B cell (primary cell): ENCODE data around the gene AGPAT3. TPM values are rescaled to one million over a fixed set of nuclear protein-coding genes. Genes with fewer than 3 reads are reported as not detected.

Experiments
- ATAC-seq: fragments of 200-7000 bp; cut with Tn5 transposase; one replicate; pipeline ENCODE4 v1.10.0; 2021; ENCODE audit warnings: low read depth, mild to moderate bottlenecking, moderate number of reproducible peaks, moderate library complexity
- CTCF ChIA-PET: fragments of 350-600 bp; sonication (Branson Sonifier 250); formaldehyde crosslinking; loops from one replicate; lab custom pipeline; 2021; ENCODE audit warnings: antibody characterized with exemption, inconsistent platforms; lab: Charles Lee
- POLR2A ChIA-PET: fragments of 350-600 bp; sonication (Branson Sonifier 250); formaldehyde crosslinking; loops from one replicate; lab custom pipeline; 2021; ENCODE audit warnings: antibody characterized with exemption; lab: Charles Lee
- DNase-seq: peaks from one replicate; pipeline ENCODE4 v3.0.0; 2013
- H2AFZ ChIP-seq: 2 replicates; pipeline ENCODE4 v1.6.1; 2012; ENCODE audit warnings: mild to moderate bottlenecking, low read depth, low read length; ENCODE audit not compliant: insufficient read depth, poor library complexity, severe bottlenecking
- H3K27ac ChIP-seq, 2 donors: 1 replicate in 1 of 2; 2 replicates in 1 of 2; pipeline ENCODE4 v1.5.1; 2012 to 2013; ENCODE audit warnings: low read length in 2 of 2, mild to moderate bottlenecking in 2 of 2, moderate library complexity in 1 of 2
- H3K27me3 ChIP-seq, 4 experiments: fragments of 200-600 bp in 1 of 4; sonication (generic) in 1 of 4; replicated peaks in 1 of 4; 1 replicate in 2 of 4; 2 replicates in 2 of 4; pipeline versions ENCODE4 v1.6.1 to v1.7.0; 2013 to 2016; ENCODE audit warnings: low read length in 3 of 4, mild to moderate bottlenecking in 2 of 4, mixed read lengths in 1 of 4, moderate library complexity in 1 of 4; ENCODE audit not compliant: insufficient read depth in 4 of 4, control insufficient read depth in 3 of 4; ENCODE audit errors: control extremely low read depth in 1 of 4
- H3K36me3 ChIP-seq, 2 experiments: replicated peaks in 1 of 2; 1 replicate in 1 of 2; 2 replicates in 1 of 2; pipeline versions ENCODE4 v1.6.1 to v1.7.1; 2013; ENCODE audit warnings: low read length in 1 of 2; ENCODE audit not compliant: insufficient read depth in 2 of 2, control insufficient read depth in 1 of 2; ENCODE audit errors: control extremely low read depth in 1 of 2, extremely low read depth in 1 of 2
- H3K4me1 ChIP-seq, 2 donors: fragments of 200-600 bp in 1 of 2; sonication (generic) in 1 of 2; 1 replicate in 1 of 2; 2 replicates in 1 of 2; pipeline versions ENCODE4 v1.5.1 to v1.6.1; 2013 to 2017; ENCODE audit warnings: low read length in 2 of 2; ENCODE audit not compliant: control insufficient read depth in 2 of 2, insufficient read depth in 2 of 2
- H3K4me2 ChIP-seq: replicated peaks from 2 replicates; pipeline ENCODE3; 2012; ENCODE audit warnings: mild to moderate bottlenecking, low read depth, low read length; ENCODE audit not compliant: poor library complexity, severe bottlenecking
- H3K4me3 ChIP-seq, 5 experiments: fragments of 200-600 bp in 1 of 5; sonication (generic) in 1 of 5; 1 replicate in 3 of 5; 2 replicates in 2 of 5; pipeline versions ENCODE4 v1.5.1 to v1.7.0; 2011 to 2016; ENCODE audit warnings: low read length in 4 of 5, mild to moderate bottlenecking in 4 of 5, low read depth in 2 of 5, control low read depth in 1 of 5, moderate library complexity in 1 of 5; ENCODE audit not compliant: insufficient read depth in 1 of 5; ENCODE audit errors: control extremely low read depth in 1 of 5, extremely low read depth in 1 of 5
- H3K79me2 ChIP-seq: fragments of 200-600 bp; sonication (generic); one replicate; pipeline ENCODE4 v1.6.0; 2016; ENCODE audit warnings: low read length; ENCODE audit not compliant: control insufficient read depth, insufficient read depth
- H3K9ac ChIP-seq: fragments of 200-600 bp; sonication (generic); 2 replicates; pipeline ENCODE4 v1.6.1; 2017; ENCODE audit warnings: mild to moderate bottlenecking, low read length, moderate library complexity
- H3K9me3 ChIP-seq, 3 donors: one replicate each; pipeline versions ENCODE4 v1.6.1 to v1.7.1; 2013; ENCODE audit warnings: low read length in 2 of 3; ENCODE audit not compliant: control insufficient read depth in 2 of 3, insufficient read depth in 1 of 3; ENCODE audit errors: control extremely low read depth in 1 of 3
- H4K20me1 ChIP-seq: 2 replicates; pipeline ENCODE4 v1.6.0; 2012; ENCODE audit warnings: mild to moderate bottlenecking, low read length; ENCODE audit not compliant: insufficient read depth, control insufficient read depth, poor library complexity, severe bottlenecking
- H3K27ac Mint-ChIP-seq: one replicate; pipeline ENCODE4 v1.8.0; 2021; ENCODE audit warnings: mixed read lengths
- H3K27me3 Mint-ChIP-seq: one replicate; pipeline ENCODE4 v1.8.0; 2021; ENCODE audit warnings: mixed read lengths
- H3K4me1 Mint-ChIP-seq: one replicate; pipeline ENCODE4 v1.8.0; 2021; ENCODE audit warnings: mixed read lengths
- H3K4me3 Mint-ChIP-seq: one replicate; pipeline ENCODE4 v1.8.0; 2021; ENCODE audit warnings: mixed read lengths
- H3K9me3 Mint-ChIP-seq: one replicate; pipeline ENCODE4 v1.8.0; 2022; ENCODE audit warnings: mixed read lengths; ENCODE audit not compliant: insufficient read depth
- CTCF ChIP-seq: fragments of 200-600 bp; IDR thresholded peaks from one replicate; pipeline ENCODE4 v1.8.0; 2022; ENCODE audit warnings: antibody characterized with exemption, mild to moderate bottlenecking
- EZH2 ChIP-seq: IDR thresholded peaks from 2 replicates; pipeline ENCODE4 v1.6.1; 2012; ENCODE audit warnings: borderline replicate concordance, low read depth, mild to moderate bottlenecking, moderate library complexity, low read length; ENCODE audit not compliant: insufficient read depth, poor library complexity, severe bottlenecking
- WGBS: methylation state at CpG from one replicate; pipeline ENCODE4 v1.1.5; 2013; ENCODE audit warnings: missing lambda C conversion rate; ENCODE audit not compliant: insufficient coverage; 5-methylcytosine and 5-hydroxymethylcytosine counted together
- intact Hi-C: fragments of 100-400 bp; cut with micrococcal nuclease; formaldehyde crosslinking; loops from one replicate; pipeline ENCODE4 v1.10.0; 2022
- polyA plus RNA-seq: library from polyadenylated mRNA; depleted of rRNA; stranded (reverse); fragments of >200 nt; gene quantifications from 2 replicates; pipeline ENCODE4 v1.2.3, GENCODE V29; 2012
- total RNA-seq, 2 donors: library from RNA; stranded (reverse); fragments of 120-200 nt in 1 of 2; gene quantifications; 1 replicate in 1 of 2; 2 replicates in 1 of 2; pipeline versions ENCODE4 v1.2.3 to v1.2.4, GENCODE V29; 2013 to 2022

The AGPAT3 gene
- total and polyA plus RNA-seq, 2 donors (not counting 1 experiment from before 2014, with no cell fraction given), result 14.3 to 49.3 TPM

- Histone ChIP-seq H3K9ac (no peak overlapping the region), H3K27ac (no peak overlapping the region), H3K4me2 (no peak overlapping the region), H3K4me1 (peaks cover 0 to 4% of the 10 kb centered on the region in 2 donors), H2AFZ (no peak overlapping the region), H3K4me3 (no peak overlapping the region), H3K9me3 (peaks cover 0 to 5% (median 0%) of the 10 kb centered on the region in 3 donors), H3K79me2 (peaks cover 97% of the 10 kb centered on the region), H3K36me3 (peaks cover 0 to 6% of the 10 kb centered on the region in 2 experiments), H4K20me1 (peaks cover 53% of the 10 kb centered on the region), H3K27me3 (no peaks in the 10 kb centered on the region)
- peaks cover 29% of the 10 kb centered on the region for H3K4me1 Mint-ChIP-seq
- H3K4me3 Mint-ChIP-seq, result no peak overlapping the region
- DNase-seq (no peak), ATAC-seq (no peak)
- 95% methylated on average over 13 of the region's 14 CpGs for WGBS
- TF ChIP-seq CTCF (no peak), EZH2 (no peak)
- no peaks in the 10 kb centered on the region for H3K27me3 Mint-ChIP-seq
- H3K27ac Mint-ChIP-seq, result no peak overlapping the region
- intact Hi-C loops, result no loop called here
- ChIA-PET CTCF (no interaction called here), POLR2A (interaction anchor here (1.0 kb wide), 1 partner anchor 14 kb away, joined by 3 read pairs; no protein-coding TSS in a partner anchor)
- H3K9me3 Mint-ChIP-seq, result no peaks in the 10 kb centered on the region
These were observed 15.3 kb downstream of the AGPAT3 start for GRCh38 chr21:43880111-43880985.

GRCh38 chr21:43881283-43881682, 16.3 kb downstream of the AGPAT3 start:
- no peak overlapping the region for H3K27ac ChIP-seq
- H3K4me3 ChIP-seq, result no peak overlapping the region
- DNase-seq, result no peak
- ATAC-seq, result no peak
- no peak overlapping the region for H3K4me2 ChIP-seq
- Mint-ChIP-seq H3K9me3 (no peaks in the 10 kb centered on the region), H3K27me3 (no peaks in the 10 kb centered on the region), H3K4me1 (peaks cover 29% of the 10 kb centered on the region), H3K27ac (no peak overlapping the region), H3K4me3 (no peak overlapping the region)
- CTCF ChIA-PET, result no interaction called here
- no peak overlapping the region for H3K9ac ChIP-seq
- TF ChIP-seq CTCF (no peak), EZH2 (no peak)
- H4K20me1 ChIP-seq, result peaks cover 61% of the 10 kb centered on the region
- no peaks in the 10 kb centered on the region for H3K9me3 ChIP-seq
- POLR2A ChIA-PET, result no interaction called here
- 83% methylated on average over 2 of the region's 6 CpGs for WGBS
- intact Hi-C loops, result no loop called here
- H3K36me3 ChIP-seq, result peaks cover 0 to 6% of the 10 kb centered on the region in 2 experiments
- no peaks in the 10 kb centered on the region for H3K27me3 ChIP-seq
- no peak overlapping the region for H2AFZ ChIP-seq
- H3K79me2 ChIP-seq, result peaks cover 98% of the 10 kb centered on the region
- H3K4me1 ChIP-seq, result peaks cover 0 to 4% of the 10 kb centered on the region in 2 donors
